ENCODE data around the gene UNC45A.

DNA sequence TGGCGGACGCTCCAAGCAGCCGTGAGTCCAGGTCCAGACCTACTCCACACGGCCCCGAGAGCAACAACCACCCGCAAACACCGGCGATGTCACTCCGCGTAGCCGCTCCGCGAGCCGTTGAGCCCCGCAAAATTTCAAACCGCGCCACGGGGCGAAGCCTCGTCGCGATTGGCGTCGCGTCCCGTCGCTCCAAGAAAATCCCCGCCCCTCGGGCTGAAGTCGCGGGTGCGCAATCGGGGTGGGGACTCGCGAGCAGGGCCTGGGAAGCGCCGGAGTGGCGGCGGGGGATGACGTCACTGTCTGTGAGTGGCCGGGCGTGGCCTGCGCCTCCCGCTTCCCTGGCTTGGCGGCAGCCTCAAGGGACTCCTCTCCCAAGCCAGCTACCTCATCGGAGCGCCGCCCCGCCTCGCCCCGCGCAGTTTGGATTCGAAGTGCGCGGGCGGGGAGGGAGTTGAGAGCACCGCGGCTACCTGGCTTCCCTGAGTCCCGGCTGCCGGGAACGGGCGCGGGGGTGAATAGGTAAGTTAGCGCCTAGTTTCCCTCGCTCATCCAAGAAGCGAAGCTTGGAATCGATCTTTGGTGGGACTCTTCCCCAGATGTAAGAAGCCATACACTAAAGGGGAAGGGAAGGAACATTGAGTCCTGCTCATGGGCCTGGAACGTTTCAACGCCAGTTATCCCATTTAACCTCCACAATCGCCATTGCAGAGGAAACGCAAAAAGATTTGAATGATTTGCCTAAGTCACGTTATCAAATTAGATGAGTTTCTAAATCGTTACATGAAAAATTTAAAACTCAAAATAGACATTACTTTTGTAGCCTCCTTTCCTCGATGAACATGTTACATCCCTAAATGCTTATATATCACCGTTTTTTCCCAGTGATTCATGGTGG, 59.6 kb downstream of the UNC45A start, which contains the start of gene PRC1:
- TF ChIP-seq, protein P1, sequence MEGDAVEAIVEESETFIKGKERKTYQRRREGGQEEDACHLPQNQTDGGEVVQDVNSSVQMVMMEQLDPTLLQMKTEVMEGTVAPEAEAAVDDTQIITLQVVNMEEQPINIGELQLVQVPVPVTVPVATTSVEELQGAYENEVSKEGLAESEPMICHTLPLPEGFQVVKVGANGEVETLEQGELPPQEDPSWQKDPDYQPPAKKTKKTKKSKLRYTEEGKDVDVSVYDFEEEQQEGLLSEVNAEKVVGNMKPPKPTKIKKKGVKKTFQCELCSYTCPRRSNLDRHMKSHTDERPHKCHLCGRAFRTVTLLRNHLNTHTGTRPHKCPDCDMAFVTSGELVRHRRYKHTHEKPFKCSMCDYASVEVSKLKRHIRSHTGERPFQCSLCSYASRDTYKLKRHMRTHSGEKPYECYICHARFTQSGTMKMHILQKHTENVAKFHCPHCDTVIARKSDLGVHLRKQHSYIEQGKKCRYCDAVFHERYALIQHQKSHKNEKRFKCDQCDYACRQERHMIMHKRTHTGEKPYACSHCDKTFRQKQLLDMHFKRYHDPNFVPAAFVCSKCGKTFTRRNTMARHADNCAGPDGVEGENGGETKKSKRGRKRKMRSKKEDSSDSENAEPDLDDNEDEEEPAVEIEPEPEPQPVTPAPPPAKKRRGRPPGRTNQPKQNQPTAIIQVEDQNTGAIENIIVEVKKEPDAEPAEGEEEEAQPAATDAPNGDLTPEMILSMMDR (IDR thresholded peaks at IDR 0.05; ENCODE audit: low read depth, low read length, missing input control), result no peak
- TF ChIP-seq EGR1 (IDR thresholded peaks at IDR 0.05; ENCODE audit: low read depth in 2 of 2) (no peak), RAD21 (IDR thresholded peaks at IDR 0.05) (peak in 1 of 2 donors; percentile 9), FOXA1 (IDR thresholded peaks at IDR 0.05) (no peak), REST (IDR thresholded peaks at IDR 0.05) (no peak), ATF3 (IDR thresholded peaks at IDR 0.05) (no peak)
